Fibroblast of pulmonary artery (primary cell): ENCODE data around the gene ZC2HC1C.
A peak's percentile ranks its signal among the peaks of the same experiment; 100 is the strongest.

Source experiments
- DNase-seq: peaks from one replicate; pipeline ENCODE4 v3.0.0-alpha.2; 2010; ENCODE audit warnings: low read depth
- H3K4me3 ChIP-seq: replicated peaks from 2 replicates; pipeline ENCODE4 v1.5.1; 2011; ENCODE audit warnings: low read depth, mild to moderate bottlenecking, control low read depth, low read length, moderate library complexity
- CTCF ChIP-seq: IDR thresholded peaks from 2 replicates; pipeline ENCODE4 v1.5.1; 2011; ENCODE audit warnings: mild to moderate bottlenecking, control low read depth, low read length, inconsistent platforms; ENCODE audit errors: missing control alignments

ZC2HC1C gene

DNA sequence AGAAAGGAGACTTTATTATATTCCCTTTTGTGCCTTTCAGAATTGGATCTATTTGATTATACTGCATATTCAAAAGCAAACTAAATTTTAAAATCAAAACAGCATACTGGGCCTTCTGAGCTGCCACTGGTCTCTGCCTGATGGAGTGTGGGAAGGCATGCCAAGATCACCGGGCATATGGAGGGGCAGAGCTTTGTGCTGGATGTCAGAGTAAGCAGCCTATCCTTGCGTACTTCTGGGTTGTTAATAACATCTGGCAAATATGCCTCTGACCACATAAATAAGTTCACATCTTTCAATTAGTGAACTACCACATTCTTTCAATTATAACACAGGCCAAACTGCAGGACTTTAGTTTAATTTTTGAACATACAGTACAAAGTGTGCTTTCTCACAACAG, 36.5 kb upstream of the ZC2HC1C start:
- no peak overlapping the region for H3K4me3 ChIP-seq
- no peak for TF ChIP-seq CTCF
- DNase-seq = no peak

GRCh38 chr14:75040507-75040906, 28.9 kb upstream of the ZC2HC1C start:
- TF ChIP-seq CTCF = no peak
- no peak for DNase-seq

DNA sequence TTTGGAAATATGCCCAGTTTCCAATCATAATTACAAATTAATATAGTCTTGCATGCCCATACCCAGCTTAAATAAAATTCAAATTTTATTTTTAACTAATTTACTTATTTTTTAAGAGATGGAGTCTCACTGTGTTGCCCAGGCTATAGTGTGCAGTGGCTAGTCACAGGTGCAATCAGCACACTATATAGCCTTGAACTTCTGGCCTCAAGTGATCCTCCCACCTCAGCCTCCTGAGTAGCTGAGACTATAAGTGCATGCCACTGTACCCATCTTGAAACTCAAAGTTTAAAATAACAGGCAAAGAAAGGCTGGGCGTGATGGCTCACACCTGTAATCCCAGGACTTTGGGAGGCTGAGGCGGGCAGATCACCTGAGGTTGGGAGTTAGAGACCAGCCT, 28.5 kb upstream of the ZC2HC1C start:
- DNase-seq = no peak
- no peak for TF ChIP-seq CTCF
- no peak overlapping the region for H3K4me3 ChIP-seq

More at GRCh38 chr14:75040507-75040906, 28.9 kb upstream of the ZC2HC1C start:
- H3K4me3 ChIP-seq = no peak overlapping the region

GRCh38 chr14:75041613-75042012, 27.8 kb upstream of the ZC2HC1C start:
- DNase-seq = no peak
- H3K4me3 ChIP-seq = no peak overlapping the region
- TF ChIP-seq CTCF = no peak

DNA sequence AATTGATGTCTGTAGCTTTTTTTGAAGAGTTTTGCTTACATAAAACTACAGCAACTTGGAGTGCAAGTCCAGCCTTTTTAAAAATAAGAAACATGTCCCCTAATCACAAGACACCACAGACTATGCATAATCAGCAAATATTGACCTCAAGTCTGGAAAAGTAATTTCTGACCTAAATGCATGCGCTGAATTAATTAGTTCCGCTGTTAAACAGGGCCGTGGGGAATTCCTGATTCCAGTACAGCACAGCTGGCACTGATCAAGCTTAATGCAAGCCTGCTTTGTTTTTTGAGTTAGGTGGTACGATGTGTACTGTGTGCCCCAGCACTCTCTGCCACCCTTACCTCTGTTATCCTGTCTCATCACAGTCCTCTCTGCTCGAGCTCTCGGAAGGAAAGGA, 27.4 kb upstream of the ZC2HC1C start:
- no peak for TF ChIP-seq CTCF
- H3K4me3 ChIP-seq = no peak overlapping the region
- DNase-seq = no peak

DNA sequence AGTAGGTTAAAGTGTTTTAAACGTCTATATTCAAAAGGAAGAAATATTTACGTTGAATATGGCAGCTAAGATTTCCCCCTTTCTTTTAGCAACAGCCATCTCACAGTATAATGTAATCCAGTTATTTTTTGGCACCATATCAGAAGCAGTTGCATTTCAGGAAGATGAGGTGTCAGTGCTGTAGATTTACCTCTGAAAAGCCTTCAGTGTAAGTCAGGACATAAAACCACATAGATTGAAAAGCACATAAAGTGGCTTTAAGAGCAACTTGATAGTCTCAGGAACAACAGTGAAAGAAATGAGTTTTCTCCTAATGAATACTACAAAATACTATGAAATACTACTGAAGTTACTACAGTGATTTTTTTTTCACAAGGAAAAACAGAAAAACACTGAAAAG, 25.1 kb upstream of the ZC2HC1C start:
- peak; percentile 58 for DNase-seq
- H3K4me3 ChIP-seq = no peak overlapping the region
- TF ChIP-seq CTCF = no peak

DNA sequence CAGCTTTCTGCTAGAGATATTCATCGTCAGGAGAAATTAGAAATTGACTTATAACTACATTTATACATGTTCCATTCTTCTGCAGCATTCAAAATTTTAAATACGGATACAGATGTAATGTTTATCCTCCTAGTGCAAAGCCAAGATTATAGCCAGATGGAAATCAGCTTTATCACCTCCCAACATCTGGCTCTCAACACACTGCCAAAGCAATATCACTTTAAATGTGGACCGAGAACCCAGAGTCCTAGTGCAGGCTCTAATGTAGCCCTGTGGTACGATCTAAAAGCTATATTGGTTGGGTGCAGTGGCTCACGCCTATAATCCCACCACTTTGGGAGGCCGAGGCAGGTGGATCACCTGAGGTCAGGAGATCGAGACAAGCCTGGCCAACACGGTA, 24.7 kb upstream of the ZC2HC1C start:
- no peak overlapping the region for H3K4me3 ChIP-seq
- no peak for DNase-seq
- no peak for TF ChIP-seq CTCF
